HG03354 (cell line): ENCODE measurements around the gene EXOC7.
"Not testable (repeated sequence)": the region's sequence is repeated elsewhere in the genome, so short reads cannot be mapped to it uniquely, and the experiment has no call there.

ENCODE experiments used
- ATAC-seq: cut with Tn5 transposase; IDR thresholded peaks from one replicate; pipeline ENCODE4 v1.9.1; 2021; ENCODE audit warnings: mild to moderate bottlenecking; ENCODE audit not compliant: unreplicated experiment, poor library complexity, severe bottlenecking

Gene EXOC7

DNA sequence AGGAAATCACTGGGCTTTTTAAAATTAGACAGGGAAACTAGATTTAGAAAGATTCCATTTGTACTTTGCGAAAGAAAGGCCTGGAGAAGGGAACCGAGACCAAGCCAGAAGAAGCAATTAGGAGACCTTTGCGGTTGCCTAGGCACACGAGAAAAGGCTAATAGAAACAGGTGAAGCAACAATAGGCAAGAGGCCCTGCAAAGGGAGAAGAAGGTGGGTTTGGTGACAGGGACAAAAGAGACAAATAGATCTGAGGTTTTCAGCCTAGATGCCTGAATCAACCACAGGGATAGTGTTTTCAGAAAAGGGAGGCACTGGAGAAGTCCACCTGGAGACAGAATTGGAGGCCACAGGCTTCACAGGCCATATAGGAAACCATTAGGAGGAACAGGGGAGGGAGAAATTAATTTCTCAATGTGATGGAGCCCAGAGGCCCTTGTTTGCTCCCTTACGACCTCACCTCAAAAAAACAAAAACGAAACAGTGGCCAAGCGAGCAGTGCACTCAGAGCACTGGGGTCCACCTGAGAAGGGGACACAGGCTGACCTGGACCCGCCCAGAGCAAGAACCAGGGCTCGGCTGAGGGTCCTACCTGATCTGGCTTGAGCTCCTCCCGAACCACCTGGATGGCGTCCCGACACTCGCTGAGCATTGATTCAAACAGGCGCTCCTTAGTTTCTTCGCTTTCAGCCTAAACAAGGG is 53.6 kb downstream of the EXOC7 start:
- ATAC-seq, result no peak

DNA sequence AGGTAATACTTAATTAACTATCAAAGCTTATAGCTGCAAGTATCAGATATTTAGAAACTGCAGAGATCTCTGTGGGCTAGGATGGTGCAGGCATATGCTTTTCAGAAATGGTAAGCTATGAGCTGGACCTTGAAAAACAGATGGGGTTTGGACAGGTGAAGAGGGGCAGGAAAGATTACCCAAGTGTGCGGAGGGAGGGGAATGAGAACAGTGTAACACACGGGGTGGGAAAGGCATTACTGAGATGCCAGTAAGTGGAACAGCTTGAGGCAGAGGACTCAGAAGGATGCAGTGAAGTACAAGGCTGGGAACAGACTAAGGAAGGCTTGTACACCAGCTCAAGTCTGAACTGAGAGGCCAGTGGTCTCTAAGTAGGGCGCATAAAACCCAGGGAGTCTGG is 54.3 kb downstream of the EXOC7 start:
- ATAC-seq, result no peak

DNA sequence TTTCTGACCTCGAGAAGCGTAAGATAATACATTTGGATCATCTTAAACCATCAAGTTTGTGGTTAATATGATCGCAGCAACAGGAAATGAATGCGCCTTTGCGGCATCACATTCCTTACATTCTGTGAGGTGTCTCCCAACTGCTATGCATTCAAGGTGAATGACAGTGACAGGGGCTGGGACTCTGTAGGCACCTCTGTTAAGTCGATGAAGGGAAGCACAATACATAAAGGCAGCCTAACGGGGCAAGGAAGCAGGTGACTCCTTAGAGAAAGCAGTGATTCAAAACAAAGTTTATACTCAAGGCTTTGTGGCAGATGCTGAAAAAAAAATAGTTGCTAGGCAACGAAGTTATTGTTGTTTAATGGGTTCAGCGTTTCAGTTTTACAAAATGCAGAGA is 54.9 kb downstream of the EXOC7 start:
- ATAC-seq, result no peak

DNA sequence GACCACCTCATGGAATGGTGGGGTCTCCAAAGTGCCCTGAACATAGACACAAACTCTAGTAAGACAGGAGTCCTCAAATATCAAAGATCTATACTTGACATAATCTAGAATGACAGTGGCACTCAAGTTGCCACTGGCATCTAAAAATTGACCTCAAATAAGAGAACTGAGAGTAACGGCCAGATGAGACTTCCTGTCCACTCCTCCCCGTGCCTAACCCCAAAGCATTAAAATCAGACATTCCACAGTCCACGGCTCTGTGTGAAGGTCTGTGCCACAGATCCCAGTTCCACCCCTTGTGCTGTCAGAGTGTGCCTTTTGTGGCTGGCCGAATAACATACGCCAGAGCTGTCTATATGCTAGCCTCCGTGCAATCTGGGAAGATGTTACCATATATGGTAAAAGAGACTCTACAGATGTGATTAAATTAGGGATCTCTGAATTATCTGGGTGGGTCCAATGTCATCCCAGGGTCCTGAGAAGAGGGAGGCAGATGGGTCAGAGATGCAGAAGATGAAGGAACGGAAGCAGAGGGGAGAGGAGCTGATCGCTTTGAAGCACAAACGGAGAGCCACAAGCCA is 55.5 kb downstream of the EXOC7 start:
- ATAC-seq, result no peak

DNA sequence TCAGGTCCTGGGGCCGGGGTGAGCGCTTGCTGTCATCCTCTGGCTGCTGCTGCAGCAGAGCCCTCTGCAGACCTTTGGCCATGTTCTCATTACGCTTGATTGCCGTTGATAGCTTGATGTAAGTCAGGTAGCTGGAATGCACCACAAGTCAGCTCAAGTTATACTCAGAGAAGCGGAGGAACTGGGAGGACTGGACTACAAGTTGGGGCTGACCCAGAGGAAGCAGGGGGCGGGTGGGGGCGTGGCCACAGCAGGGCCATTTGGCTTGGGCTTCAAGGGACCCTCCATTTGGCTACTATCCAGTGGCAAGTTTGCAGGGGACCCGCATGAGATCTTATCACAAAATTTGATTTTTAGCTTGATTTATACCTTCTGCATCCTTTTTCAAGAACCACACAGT is 57.5 kb downstream of the EXOC7 start:
- ATAC-seq, result no peak

DNA sequence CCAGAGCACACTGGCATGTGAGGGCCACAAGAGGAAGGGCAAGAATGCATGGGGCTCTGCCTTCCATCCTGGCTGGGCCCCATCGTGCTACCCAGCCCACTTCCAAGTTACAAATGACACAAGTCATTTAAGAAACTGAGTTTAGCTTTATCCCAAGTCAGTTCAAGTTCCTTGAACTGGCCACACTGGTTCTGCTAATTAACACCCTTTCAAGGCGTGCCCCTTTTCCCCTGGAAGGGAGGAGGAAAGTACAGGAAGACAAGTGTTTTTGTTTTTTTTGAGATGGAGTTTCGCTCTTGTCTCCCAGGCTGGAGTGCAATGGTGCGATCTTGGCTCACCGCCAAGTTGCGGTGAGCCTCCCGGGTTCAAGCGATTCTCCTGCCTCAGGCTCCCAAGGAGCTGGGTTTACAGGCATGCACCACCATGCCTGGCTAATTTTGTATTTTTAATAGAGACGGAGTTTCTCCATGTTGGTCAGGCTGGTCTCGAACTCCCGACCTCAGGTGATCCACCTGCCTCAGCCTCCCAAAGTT is 59.0 kb downstream of the EXOC7 start:
- not testable (repeated sequence) for ATAC-seq

DNA sequence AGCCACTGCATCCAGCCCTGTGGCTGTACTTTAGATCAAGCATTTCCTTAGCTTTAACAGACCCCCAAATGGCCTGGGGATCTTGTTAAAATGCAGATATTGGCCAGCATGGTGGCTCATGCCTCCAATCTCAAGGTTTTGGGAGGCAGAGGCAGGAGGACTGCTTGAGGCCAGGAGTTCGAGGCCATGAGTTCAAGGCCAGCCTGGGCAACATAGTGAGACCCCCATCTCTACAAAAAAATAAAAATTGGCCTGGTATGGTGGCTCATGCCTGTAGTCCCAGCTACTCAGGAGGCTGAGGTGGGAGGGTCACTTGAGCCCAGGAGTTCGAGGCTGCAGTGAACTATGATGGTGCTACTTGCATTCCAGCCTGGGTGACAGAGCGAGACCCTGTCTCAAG is 60.7 kb downstream of the EXOC7 start:
- ATAC-seq, result not testable (repeated sequence)

DNA sequence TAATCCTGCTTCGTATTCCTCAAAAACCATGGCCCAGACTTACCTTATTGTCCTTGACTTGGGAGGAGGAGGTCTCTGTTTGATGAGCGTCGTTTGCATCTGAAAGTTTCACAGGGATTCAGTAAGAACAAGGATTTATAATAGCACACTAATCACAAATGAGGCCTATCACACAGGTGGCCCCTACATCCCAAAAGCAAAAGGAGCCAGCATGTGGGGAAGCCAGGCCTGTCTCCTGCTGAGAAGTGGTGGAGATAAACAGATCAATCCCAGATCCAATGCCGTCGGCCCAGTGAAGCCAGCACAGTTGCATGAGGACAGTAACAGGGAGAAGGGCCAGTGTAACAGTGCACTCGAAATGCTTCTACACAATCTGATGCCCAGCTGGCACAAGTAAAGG is 63.2 kb downstream of the EXOC7 start:
- ATAC-seq, result no peak

DNA sequence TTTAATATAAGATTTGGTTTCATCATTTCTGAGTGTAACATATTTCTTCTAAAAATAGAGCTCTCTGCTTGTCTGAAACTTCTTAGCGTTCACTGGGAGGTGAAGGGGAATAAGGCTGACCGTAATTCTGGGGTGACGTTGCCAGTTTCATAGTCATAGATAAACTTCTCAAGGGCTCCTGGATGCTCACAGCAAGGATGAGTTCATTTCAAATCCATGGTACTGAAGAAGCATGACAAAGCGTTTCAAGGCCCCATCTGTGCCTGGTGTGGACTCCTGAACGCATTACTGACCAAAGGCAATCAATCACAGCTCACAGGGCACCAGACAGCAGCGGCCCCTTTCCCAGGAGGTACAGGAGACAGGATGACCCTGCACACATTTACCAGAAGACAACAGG is 64.5 kb downstream of the EXOC7 start:
- no peak for ATAC-seq

DNA sequence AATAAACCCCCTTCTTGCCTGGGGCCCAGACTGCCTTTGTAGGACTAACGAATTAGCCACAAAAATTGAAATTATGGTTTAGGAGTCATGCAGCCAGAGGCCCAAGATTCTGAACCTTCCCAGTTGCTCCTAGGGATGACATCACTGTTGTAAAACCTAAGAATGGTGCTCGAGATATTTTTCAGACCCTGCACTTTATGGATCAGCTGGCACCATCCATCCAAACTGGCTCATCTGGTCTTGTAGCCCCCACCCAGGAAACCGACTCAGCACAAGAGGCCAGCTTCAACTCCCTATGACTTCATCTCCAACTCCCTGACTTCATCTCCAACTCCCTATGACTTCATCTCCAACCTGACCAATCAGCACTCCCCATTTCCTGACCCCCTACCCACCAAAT is 65.5 kb downstream of the EXOC7 start:
- ATAC-seq, result no peak

DNA sequence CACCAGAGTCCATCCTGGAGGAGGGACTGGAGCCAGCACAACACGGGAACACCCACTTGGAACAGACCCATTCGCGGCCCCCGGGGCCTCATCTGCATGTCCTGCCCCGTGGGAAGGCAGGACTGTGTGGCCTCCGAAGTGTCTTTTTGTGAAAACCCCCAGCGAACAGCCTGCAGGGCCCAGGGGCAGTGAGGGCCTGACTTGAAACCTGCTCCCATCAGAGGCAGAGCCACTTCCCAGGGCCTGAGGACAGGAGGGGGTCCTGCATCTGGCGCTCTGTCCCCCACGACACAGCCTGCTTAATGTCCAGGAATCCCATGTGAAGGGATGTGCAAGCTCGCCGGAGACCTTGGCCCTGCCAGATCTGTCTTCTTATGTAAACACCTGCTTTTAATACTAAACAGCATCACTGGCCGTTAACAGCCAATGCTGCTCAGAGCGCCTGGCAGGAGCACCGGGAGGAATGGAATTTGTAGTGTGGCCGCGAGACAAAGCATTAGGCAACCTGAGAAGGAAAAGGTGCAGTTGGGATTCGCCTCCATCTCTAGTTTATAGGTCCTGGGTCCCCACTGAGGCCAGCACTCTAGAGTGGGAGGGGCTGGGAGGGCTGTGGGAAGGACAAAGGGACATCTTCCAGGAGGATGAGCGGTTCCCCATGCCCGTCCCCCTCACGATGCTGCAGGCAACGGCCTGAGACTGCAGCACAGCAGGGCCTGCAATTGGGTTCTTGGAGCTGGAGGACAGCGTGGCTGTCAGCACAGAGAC is 66.9 kb downstream of the EXOC7 start:
- ATAC-seq, result no peak

DNA sequence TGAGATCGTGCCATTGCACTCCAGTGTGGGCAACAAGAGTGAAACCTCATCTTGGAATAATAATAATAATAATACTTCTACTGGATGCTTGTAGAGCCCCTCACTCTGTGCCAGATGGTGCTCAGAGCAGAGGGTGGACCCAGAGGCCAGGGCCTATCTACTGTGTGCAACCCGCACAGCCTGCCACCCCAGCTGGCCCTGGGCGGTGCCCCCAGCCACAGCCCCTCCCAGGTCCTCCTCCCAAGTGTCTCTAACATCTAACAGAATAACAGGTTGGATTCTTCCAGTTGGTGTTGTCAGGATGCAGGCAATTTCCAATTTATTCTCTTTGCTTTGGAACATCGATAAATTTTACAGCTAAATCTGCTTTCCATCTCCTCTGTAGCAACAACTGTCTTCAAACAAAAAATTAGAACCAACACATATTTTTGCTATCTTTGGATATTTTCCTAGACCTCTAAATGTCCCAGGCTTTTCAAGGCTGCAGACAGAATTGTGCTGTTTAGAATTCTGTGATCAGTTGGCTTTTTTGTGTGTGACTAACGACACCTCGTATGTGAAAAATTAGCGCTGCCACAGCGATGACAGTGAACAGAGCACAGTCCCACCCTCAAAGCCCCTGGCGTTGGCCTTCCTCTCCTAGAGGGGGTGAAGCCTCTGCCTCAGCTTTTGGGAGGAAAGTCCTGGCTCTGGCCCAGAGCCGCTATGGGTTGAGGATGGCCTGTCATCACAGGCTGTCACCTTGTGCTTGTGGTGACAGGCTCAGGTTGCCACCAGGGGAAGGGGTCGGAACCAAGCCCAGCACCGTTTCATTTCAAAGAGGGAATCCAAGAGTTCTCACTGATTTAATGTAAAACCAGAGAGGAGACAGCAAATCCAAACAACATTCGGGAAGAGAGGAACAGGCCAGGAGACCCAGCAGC is 68.9 kb downstream of the EXOC7 start:
- no peak for ATAC-seq

DNA sequence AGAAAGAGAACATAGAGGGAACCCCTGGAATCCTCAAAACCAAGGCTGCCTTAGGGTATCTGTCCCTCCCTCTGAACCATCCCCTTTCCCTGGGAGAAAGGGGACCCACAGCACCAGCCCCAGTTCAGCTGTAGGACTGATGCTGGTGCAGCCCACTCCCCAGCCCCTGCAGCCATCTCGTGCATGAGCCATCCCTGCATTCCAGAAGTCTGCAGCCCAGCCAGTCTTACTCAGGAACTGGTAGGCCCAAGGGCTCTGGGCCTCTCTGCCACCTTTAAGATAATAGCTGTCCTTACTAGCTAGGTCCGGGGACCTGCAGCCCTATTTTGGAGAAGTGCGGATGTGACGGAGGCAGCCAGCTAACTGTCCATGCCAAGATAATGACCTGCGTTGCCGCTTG is 70.4 kb downstream of the EXOC7 start:
- ATAC-seq, result no peak

DNA sequence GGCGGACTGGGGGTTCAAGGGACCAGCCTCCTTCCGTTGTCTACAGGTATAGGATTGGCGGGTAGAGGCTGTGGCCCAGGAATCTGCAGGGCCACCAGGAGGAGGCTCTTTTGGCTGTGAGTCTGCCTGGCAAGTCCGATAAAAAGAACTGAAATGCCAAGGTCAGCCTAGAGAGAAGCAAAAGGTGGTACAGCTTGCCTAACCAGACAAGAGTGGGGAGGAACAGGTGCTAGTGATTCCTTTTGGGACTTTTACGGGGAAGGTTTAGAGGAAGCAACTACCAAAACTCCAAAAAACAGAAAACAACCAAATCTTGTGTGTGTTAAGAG is 70.8 kb downstream of the EXOC7 start:
- no peak for ATAC-seq

DNA sequence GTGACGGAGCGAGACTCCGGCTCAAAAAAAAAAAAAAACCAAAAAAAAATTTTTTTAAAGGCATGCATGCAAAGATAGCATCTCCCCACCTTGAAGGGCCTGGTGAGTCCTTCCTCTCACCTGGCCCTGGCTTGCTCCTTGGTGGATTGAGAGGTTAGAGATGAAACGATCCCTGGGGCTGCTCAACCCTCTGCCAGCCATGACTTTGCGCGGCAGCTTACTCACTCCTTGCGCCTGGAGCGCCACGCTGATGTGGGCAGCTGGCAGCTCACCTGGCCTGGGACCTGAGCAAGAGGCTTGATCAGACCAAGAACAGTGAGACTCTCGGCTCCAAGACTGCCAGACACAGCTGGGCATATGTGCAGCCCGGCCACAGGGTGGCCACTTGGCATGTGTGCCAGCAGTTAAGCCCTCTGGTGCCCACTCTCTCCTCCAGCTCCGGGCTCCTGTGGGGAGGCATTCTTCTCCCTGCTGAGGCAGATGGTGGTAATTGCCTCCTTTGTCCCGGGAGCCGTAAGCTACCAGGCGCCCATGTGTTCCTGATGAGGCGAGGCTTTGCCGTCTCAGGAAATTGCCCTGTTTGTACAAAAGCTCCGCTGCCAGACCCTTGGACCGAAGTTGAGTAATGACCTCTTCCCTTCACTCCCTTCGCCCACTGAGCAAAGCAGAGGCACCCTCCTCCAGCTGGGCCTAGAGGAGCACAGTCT is 71.4 kb downstream of the EXOC7 start:
- no peak for ATAC-seq
